GM19397 (cell line): Measurements from ENCODE around the gene VAT1.
"Not testable (repeated sequence)": the region's sequence is repeated elsewhere in the genome, so short reads cannot be mapped to it uniquely, and the experiment has no call there.

Source experiments
- ATAC-seq: cut with Tn5 transposase; IDR thresholded peaks from one replicate; pipeline ENCODE4 v1.9.1; 2021; ENCODE audit warnings: mild to moderate bottlenecking, moderate library complexity; ENCODE audit not compliant: unreplicated experiment

The VAT1 gene

DNA sequence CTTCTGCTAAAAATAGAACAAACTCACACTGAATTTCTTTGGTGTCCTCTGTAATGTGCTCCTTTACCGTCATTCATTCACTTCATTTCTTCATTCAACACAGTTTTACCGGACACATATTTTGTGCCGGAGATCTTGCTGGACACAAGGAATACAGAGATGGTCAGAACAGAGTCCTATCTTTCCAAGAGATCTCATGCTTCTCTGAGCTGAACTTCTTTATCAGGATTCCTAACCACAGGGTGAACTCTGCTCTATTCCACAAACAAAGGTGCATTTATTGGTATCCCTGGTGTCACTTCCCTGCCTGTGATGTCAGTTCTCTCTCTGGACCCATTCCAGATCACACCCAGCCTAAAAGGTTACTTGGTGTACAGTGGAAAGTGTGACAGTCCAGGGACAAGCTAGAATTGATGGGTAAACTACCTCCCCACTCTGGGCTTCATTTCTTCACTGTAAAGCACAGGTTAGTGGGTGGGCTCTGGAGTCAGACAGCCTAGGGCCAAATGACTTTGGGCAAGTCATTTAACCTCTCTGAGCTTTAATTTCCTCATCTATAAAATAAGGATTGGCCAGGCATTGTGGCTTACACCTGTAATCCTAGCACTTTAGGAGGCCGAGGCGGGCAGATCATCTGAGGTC, 11.4 kb downstream of the VAT1 start:
- ATAC-seq: no peak

DNA sequence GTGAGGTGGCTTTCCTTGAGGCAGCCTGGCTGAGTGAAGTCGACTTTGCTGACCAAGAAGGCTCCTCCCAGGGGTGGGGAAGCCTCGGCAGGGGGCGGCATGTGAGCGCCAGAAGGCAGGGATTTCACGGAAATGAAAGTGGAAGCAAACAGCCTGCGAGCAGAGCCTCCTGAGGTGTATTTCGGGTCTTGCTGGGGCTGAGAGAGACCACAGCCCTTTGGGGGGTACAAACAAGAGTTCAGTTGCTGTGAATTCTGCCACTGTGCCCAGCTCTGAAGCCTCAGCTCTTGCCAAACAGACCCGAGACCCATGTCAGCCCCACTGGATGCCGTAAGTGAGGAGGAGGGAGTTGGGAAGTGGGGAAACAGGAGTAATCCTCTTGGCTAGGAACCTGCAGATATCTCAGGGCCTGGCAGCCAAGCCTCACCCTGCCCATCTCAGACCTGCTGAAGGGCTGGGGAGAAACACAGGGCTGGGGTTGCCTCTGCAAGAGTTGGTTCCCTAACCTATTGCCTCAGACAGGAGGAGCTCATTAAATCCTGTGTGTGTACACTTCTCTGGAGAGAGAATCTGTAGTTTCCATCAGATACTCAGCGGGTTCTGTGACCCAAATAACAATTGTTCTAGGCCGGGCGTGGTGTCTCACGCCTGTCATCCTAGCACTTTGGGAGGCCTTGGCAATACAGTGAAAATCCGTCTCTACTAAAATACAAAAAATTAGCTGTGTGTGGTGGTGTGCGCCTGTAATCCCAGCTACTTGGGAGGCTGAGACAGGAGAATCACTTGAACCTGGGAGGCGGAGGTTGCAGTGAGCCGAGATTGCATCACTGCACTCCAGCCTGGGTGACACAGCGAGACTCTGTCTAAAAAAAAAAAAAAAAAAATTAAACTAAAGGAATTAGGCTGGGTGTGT, 15.3 kb downstream of the VAT1 start, which contains the start of gene IFI35:
TSS of gene IFI35 (plus strand) at position 146 of the 913 bp plus-strand sequence. CDS start at position 310, 164 bp downstream.
- ATAC-seq: no peak

- no peak for ATAC-seq
Observed at GRCh38 chr17:43003542-43004172, 18.5 kb downstream of the VAT1 start.

DNA sequence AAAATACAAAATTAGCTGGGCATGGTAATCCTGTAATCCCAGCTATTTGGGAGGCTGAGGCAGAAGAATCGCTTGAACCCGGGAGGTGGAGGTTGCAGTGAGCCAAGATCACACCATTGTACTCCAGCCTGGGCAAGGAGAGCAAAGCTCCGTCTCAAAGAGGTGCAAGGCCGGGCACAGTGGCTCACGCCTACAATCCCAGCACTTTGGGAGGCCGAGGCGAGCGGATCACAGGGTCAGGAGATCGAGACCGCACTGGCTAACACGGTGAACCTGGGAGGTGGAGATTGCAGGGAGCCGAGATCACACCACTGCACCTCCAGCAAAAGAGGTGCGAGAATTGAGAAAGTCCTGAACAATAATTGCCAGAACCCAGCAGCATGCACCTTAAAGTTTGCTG, 21.3 kb downstream of the VAT1 start:
- not testable (repeated sequence) for ATAC-seq

GRCh38 chr17:42999003-42999525, 23.1 kb downstream of the VAT1 start:
- ATAC-seq: no peak

GRCh38 chr17:42997984-42998938, 23.9 kb downstream of the VAT1 start, which contains the start of gene RPL27:
TSS of gene RPL27 (plus strand) at chr17:42998419. CDS start at chr17:42998751, 332 bp downstream.
- peak; percentile 90 for ATAC-seq

DNA sequence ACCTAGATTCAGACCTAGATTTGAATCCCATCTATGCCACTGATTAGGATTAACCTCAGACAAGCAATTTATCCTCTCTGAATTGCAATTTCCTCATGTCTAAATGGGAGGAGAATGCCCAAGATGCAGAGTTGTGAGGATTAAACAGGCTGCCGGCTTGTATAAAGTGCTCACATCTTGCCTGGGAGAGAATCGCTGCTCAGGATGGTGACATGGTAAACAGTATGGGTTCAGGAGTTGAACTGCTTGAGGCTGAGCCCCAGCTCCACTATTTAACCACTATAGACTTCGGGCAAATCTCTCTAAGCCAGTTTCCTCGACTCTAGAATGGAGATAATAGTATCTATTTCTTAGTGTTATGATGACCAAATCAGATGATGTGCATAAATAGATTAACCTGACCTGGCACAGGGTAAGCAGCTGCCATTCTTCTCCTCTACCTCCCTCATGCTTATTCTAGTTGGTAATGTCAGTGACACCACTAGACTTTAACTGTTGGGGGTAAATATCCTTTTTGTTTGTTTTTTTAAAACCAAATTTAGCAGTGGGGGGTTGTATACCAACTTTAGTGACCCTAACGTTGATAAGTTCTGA, 24.7 kb downstream of the VAT1 start:
- ATAC-seq: no peak

DNA sequence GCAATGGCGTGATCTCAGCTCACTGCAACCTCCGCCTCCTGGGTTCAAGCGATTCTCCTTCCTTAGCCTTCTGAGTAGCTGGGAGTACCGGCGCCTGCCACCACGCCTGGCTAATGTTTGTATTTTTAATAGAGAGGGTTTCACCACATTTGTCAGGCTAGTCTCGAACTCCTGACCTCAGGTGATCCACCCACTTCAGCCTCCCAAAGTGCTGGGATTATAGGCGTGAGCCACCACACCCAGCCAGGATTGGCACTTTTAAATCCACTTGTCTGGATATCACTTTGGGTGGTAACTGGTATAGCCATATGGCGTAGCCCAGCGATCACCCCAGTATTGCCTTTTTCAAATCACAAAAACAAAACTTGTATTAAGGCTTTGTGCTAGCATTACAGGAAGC, 28.3 kb downstream of the VAT1 start:
- not testable (repeated sequence) for ATAC-seq

GRCh38 chr17:42992872-42993271, 29.3 kb downstream of the VAT1 start:
- ATAC-seq: no peak

DNA sequence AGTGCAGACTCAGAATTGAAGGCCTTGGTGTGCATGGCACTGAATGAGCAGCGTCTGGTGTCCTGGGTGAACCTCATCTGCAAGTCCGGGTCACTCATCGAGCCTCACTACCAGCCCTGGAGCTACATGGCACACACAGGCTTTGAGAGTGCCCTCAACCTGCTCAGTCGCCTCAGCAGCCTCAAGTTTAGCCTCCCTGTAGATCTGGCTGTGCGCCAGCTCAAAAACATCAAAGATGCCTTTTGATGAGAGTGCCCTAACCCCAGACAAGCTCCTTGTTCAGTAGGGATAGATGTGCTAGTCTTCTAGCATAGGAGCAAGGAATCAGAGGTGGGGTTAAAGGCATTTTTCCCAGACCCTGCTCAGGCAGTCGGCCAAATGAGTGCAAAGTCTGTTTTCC, 30.7 kb downstream of the VAT1 start:
- ATAC-seq: no peak

GRCh38 chr17:42989726-42990652, 32.2 kb downstream of the VAT1 start:
- ATAC-seq: no peak

GRCh38 chr17:42989141-42989540, 33.0 kb downstream of the VAT1 start:
- ATAC-seq: no peak

DNA sequence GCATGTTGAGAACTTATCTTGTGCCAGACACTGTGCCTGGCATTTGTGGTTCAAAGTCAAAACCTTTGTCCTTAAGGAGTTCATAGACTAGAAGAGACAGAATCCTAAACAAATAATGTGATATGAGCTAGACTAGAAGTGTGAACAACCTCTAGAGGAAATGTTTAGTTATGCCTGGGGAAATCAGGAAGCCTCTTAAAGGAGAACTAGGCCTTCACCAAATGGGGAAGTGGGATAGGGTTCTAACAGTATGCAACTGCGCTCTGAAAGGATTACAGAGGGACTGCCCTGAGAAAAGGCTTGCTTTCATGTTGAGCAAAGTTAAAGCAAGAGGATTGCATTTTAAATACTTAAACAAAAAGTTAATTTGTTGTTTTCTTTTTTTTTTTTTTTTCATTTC, 37.0 kb downstream of the VAT1 start:
- ATAC-seq: peak; percentile 42

- ATAC-seq: no peak
Observed at GRCh38 chr17:42982266-42982665, 39.9 kb downstream of the VAT1 start.

GRCh38 chr17:42980766-42981397, 41.3 kb downstream of the VAT1 start:
- ATAC-seq: peak; percentile 55

GRCh38 chr17:42980274-42980765, 41.9 kb downstream of the VAT1 start, which contains the start of gene RUNDC1:
TSS of gene RUNDC1 (plus strand) at chr17:42980565. CDS start at chr17:42980577, 12 bp downstream.
- peak; percentile 83 for ATAC-seq

DNA sequence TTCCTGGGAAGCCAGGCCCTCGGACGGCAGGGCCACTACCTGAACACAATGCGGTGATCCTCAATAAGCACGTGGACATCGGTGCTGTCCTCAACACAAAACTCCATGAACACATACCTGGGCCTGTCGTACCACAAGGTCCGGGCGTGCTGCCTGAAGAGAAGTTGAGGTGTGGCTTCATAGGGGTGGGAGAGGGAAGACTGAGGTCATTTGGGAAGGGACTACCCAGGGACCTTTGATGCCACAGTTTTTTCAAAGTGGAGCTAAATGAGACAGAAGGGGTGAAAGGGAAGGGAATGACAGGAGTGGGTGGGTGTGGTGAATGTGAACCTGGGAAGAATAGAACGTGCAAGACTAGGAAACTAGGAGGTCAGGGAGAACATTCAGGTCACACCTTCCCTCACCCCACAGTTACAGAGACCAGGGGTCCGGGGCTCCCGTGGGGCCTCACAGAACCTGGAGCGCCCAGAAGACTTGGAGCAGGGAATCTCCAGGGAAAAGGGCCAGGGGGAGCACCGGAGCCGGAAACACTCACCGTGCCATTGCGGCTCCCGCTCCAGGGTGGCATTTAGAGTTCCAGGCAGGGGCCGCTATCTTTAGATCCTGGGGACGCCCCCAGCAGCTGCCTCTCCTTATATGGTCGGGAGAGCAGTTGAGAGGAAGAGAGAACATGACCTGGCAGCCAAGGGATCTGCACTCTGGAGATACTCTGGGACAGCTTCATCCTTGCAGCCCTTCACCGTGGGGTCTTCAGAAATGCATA, 42.5 kb downstream of the VAT1 start, which contains the start of gene PTGES3L:
TSS of gene PTGES3L (minus strand) at position 570 of the 763 bp plus-strand sequence. CDS start at position 543, 27 bp downstream.
- ATAC-seq: no peak
